Kidney (tissue), 14 donors: ENCODE measurements around the gene OSBPL9. TPM values are rescaled to one million over a fixed set of nuclear protein-coding genes. Genes with fewer than 3 reads are reported as not detected.

ENCODE experiments used
- DNase-seq, 5 donors: peaks; one replicate each; pipeline ENCODE4 v3.0.0-alpha.2; 2013 to 2020
- FAIRE-seq: peaks from 2 replicates; lab custom pipeline; 2012; peaks lifted over from hg19 to GRCh38; lab: Jason Lieb, UNC
- H3K27ac ChIP-seq, 2 donors: one replicate each; pipeline ENCODE4 v1.7.0; 2013; ENCODE audit warnings: low read depth in 2 of 2, low read length in 2 of 2, inconsistent platforms in 1 of 2
- H3K27me3 ChIP-seq: one replicate; pipeline ENCODE4 v1.7.1; 2013; ENCODE audit warnings: low read length, inconsistent platforms; ENCODE audit not compliant: control insufficient read depth, insufficient read depth
- H3K36me3 ChIP-seq, 3 donors: one replicate each; pipeline versions ENCODE4 v1.7.0 to v1.7.1; 2013; ENCODE audit warnings: low read length in 3 of 3, control low read depth in 1 of 3, inconsistent platforms in 1 of 3; ENCODE audit not compliant: insufficient read depth in 3 of 3, control insufficient read depth in 2 of 3
- H3K4me1 ChIP-seq, 3 donors: one replicate each; pipeline versions ENCODE4 v1.7.0 to v1.7.1; 2013; ENCODE audit warnings: low read length in 3 of 3, inconsistent platforms in 1 of 3, low read depth in 1 of 3; ENCODE audit not compliant: control insufficient read depth in 2 of 3, insufficient read depth in 2 of 3
- H3K4me3 ChIP-seq, 3 donors: one replicate each; pipeline versions ENCODE4 v1.7.0 to v1.8.1; 2013; ENCODE audit warnings: low read length in 3 of 3, control low read depth in 1 of 3, inconsistent platforms in 1 of 3
- H3K9ac ChIP-seq, 3 donors: one replicate each; pipeline versions ENCODE4 v1.7.0 to v1.7.1; 2013; ENCODE audit warnings: low read length in 3 of 3, control low read depth in 1 of 3, inconsistent platforms in 1 of 3
- H3K9me3 ChIP-seq, 3 donors: one replicate each; pipeline versions ENCODE4 v1.7.0 to v1.7.1; 2013; ENCODE audit warnings: low read length in 3 of 3, control low read depth in 1 of 3, inconsistent platforms in 1 of 3; ENCODE audit not compliant: control insufficient read depth in 2 of 3, insufficient read depth in 1 of 3
- intact Hi-C: fragments of 100-400 bp; cut with DNase I; formaldehyde crosslinking; loops from one replicate; pipeline ENCODE4 v1.11.1; 2022
- polyA plus RNA-seq: library from polyadenylated mRNA; stranded (reverse); fragments of 350-450 nt; fragmentation: Illumina TruSeq; extraction: RNeasy Lipid Tissue Mini Kit (QIAGEN cat#74804); gene quantifications from one replicate; pipeline ENCODE4 v1.2.3, GENCODE V29; 2014; ENCODE audit warnings: low read depth, low replicate concordance; ENCODE audit not compliant: insufficient read depth
- total RNA-seq: library from RNA; stranded (reverse); fragmentation: NEBNext Ultra II Directional; extraction: Animal tissue kit (Norgen Biotek cat#: 25700); gene quantifications from one replicate; pipeline ENCODE4 v1.2.1, GENCODE V29; 2021
- TF ChIP-seq, protein P1 (sequence below): IDR thresholded peaks from 3 replicates; pipeline ENCODE4 v1.5.1; 2012; ENCODE audit warnings: mild to moderate bottlenecking, moderate library complexity, borderline replicate concordance; ENCODE audit not compliant: insufficient read depth; ENCODE audit errors: extremely low read depth
- donor health status: control.
- donor health status: control.
- donor health status: control.
- donor health status: control.
- donor health status: control.
- donor health status: DM: yes; HTN: yes; CAD: no.
- donor health status: Normal renal cell carcinoma (clear cell type).

The OSBPL9 gene
- total and polyA plus RNA-seq, 2 donors from 2014 or later, result 73.2 to 76.6 TPM

DNA sequence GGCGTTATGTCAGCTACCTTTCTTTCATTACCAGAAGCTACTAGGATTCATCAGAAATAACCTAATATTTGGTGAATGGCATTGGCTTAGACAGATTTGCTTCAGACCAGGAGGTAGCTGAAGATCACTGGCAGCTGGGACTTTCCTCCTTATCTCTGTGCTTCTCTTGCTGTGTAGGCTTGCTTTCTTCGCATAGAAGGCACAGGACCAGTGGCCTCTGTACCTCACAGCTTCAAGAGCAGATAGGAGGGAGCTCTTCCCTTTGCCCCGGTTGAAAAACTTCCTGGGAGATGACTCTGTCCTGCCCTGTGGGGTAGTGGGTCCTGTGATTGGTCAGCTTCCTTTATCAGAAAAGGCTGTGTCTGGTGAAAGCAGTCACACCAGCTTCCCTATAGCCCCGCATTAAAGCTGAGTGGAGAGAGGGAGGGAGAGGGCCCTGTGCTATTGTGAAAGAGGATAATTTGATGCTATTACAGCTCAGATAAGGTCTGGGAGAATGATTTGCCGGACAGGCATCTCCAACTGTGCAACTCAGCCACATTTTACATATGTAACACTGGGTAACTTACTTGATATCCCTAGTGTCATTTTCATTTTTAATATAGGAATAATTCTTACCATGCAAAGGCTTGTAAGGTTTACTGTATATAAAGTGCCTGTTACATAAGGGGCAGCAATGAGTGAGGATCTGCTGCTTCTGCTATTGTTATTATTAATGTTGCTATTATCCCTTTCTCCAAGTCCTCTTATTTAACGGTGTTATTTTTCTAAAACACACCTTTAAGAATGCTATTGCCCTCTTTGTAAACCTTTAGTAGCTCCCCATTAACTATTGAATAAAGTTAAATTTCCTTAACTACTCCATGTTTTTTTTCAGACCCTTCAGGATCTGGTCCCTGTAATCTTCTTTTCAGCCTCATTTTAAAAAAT, 31.6 kb downstream of the OSBPL9 start:
- DNase-seq (peak in 1 of 5 donors; percentile 10), FAIRE-seq (no peak)
- H3K4me3 ChIP-seq, result peak overlapping the region in 1 of 3 donors; percentile 5
- H3K4me1 ChIP-seq, result peaks cover 5 to 12% (median 6%) of the 10 kb centered on the region in 3 donors
- no peaks in the 10 kb centered on the region for H3K9me3 ChIP-seq
- H3K36me3 ChIP-seq, result no peaks in the 10 kb centered on the region
- H3K27ac ChIP-seq, result no peak overlapping the region
- H3K27me3 ChIP-seq, result no peaks in the 10 kb centered on the region
- TF ChIP-seq, protein P1, sequence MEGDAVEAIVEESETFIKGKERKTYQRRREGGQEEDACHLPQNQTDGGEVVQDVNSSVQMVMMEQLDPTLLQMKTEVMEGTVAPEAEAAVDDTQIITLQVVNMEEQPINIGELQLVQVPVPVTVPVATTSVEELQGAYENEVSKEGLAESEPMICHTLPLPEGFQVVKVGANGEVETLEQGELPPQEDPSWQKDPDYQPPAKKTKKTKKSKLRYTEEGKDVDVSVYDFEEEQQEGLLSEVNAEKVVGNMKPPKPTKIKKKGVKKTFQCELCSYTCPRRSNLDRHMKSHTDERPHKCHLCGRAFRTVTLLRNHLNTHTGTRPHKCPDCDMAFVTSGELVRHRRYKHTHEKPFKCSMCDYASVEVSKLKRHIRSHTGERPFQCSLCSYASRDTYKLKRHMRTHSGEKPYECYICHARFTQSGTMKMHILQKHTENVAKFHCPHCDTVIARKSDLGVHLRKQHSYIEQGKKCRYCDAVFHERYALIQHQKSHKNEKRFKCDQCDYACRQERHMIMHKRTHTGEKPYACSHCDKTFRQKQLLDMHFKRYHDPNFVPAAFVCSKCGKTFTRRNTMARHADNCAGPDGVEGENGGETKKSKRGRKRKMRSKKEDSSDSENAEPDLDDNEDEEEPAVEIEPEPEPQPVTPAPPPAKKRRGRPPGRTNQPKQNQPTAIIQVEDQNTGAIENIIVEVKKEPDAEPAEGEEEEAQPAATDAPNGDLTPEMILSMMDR, result no peak
- H3K9ac ChIP-seq, result no peak overlapping the region
- intact Hi-C loops, result no loop called here

DNA sequence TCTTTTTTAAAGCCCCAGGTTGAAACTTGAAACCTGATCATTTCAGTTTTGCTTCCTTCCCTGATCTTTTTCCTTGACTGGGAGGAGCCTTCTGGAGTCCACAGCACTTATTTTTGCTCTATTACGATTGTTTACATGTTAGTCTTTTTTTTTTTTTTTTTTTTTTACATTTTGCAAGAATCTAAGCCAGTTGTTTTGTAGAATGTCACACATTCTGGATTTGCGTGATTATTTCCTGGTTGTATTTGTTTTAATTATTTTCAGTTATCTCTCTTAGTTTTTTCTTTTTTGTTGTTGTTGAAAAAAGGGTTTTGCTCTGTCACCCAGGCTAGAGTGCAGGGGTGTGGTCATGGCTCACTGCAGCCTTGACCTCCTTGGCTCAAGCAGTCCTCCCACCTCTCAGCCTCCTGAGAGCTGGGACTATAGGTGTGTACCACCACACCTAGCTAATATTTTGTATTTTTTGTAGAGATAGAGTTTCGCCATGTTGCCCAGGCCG, 32.8 kb downstream of the OSBPL9 start:
- no peak for FAIRE-seq
- TF ChIP-seq, protein P1, result no peak
- intact Hi-C loops, result no loop called here
- DNase-seq, result no peak
- Histone ChIP-seq H3K27me3 (no peaks in the 10 kb centered on the region), H3K4me1 (peaks cover 5 to 15% (median 6%) of the 10 kb centered on the region in 3 donors), H3K4me3 (no peak overlapping the region), H3K9ac (no peak overlapping the region), H3K9me3 (no peaks in the 10 kb centered on the region), H3K27ac (no peak overlapping the region), H3K36me3 (no peaks in the 10 kb centered on the region)

DNA sequence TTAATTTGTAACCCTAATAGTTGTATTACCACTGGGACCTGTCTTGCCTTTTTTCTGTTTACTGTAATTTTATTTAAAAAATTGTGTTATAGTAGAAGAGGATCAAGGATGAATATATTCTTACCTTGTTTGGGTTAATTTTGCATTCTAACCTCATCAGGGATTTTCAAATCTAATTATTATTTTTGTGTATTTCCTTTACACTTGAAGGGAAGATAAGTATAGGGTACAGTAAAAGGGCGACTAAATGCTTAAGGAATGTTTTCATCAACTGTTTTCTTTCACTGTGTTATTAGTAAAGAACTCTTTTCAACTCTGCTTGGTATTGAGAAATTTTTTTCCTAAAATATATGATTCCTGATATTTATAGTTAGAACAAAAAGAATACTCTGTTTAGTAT, 33.3 kb downstream of the OSBPL9 start:
- H3K4me1 ChIP-seq, result peaks cover 5 to 15% (median 6%) of the 10 kb centered on the region in 3 donors
- intact Hi-C loops, result no loop called here
- FAIRE-seq, result no peak

More for the DNA sequence above, 33.3 kb downstream of the OSBPL9 start:
- H3K36me3 ChIP-seq, result no peaks in the 10 kb centered on the region
- TF ChIP-seq, protein P1, result no peak
- no peak for DNase-seq
- H3K9me3 ChIP-seq, result no peaks in the 10 kb centered on the region
- no peak overlapping the region for H3K9ac ChIP-seq
- no peak overlapping the region for H3K27ac ChIP-seq
- H3K4me3 ChIP-seq, result no peak overlapping the region
- H3K27me3 ChIP-seq, result no peaks in the 10 kb centered on the region
